CD14-positive monocyte (primary cell): Measurements from ENCODE around the gene E2F4. TPM values are rescaled to one million over a fixed set of nuclear protein-coding genes. Genes with fewer than 3 reads are reported as not detected.

Experiments
- DNase-seq, 3 donors: peaks; one replicate each; pipeline ENCODE4 v3.0.0-alpha.2; 2011 to 2022
- H2AFZ ChIP-seq: 2 replicates; pipeline ENCODE4 v1.6.0; 2012; ENCODE audit warnings: mild to moderate bottlenecking, low read depth, low read length, inconsistent platforms; ENCODE audit not compliant: insufficient read depth, poor library complexity, severe bottlenecking
- H3K27ac ChIP-seq, 2 donors: 1 replicate in 1 of 2; 2 replicates in 1 of 2; pipeline ENCODE4 v1.5.1; 2012 to 2013; ENCODE audit warnings: low read length in 2 of 2, control low read depth in 1 of 2, inconsistent platforms in 1 of 2, low read depth in 1 of 2, mild to moderate bottlenecking in 1 of 2
- H3K27me3 ChIP-seq, 2 donors: one replicate each; pipeline versions ENCODE4 v1.6.0 to v1.6.1; 2011 to 2013; ENCODE audit warnings: low read length in 2 of 2; ENCODE audit not compliant: control insufficient read depth in 2 of 2, insufficient read depth in 2 of 2
- H3K36me3 ChIP-seq, 2 donors: replicated peaks in 1 of 2; 1 replicate in 1 of 2; 2 replicates in 1 of 2; pipeline versions ENCODE4 v1.5.1 to v1.6.1; 2012 to 2013; ENCODE audit warnings: low read length in 2 of 2, control low read depth in 1 of 2, inconsistent platforms in 1 of 2, mild to moderate bottlenecking in 1 of 2; ENCODE audit not compliant: insufficient read depth in 2 of 2, control insufficient read depth in 1 of 2
- H3K4me1 ChIP-seq, 2 donors: 1 replicate in 1 of 2; 2 replicates in 1 of 2; pipeline versions ENCODE4 v1.5.1 to v1.6.1; 2012 to 2013; ENCODE audit warnings: low read length in 2 of 2, control low read depth in 1 of 2, inconsistent platforms in 1 of 2, mild to moderate bottlenecking in 1 of 2, moderate library complexity in 1 of 2; ENCODE audit not compliant: insufficient read depth in 2 of 2, control insufficient read depth in 1 of 2
- H3K4me2 ChIP-seq: replicated peaks from 2 replicates; pipeline ENCODE3; 2012; ENCODE audit warnings: low read length, moderate library complexity, mild to moderate bottlenecking; ENCODE audit not compliant: poor library complexity, severe bottlenecking; ENCODE audit errors: extremely low read depth
- H3K4me3 ChIP-seq, 3 experiments: fragments of 200-600 bp in 1 of 3; sonication (generic) in 1 of 3; replicated peaks in 1 of 3; 1 replicate in 2 of 3; 2 replicates in 1 of 3; pipeline ENCODE4 v1.5.1; 2011 to 2013; ENCODE audit warnings: low read length in 3 of 3, mild to moderate bottlenecking in 3 of 3, control low read depth in 2 of 3, low read depth in 2 of 3, inconsistent platforms in 1 of 3, moderate library complexity in 1 of 3
- H3K79me2 ChIP-seq: 2 replicates; pipeline ENCODE4 v1.6.0; 2012; ENCODE audit warnings: mild to moderate bottlenecking, control low read depth, inconsistent platforms, low read length, moderate library complexity; ENCODE audit not compliant: insufficient read depth
- H3K9ac ChIP-seq: 2 replicates; pipeline ENCODE4 v1.6.0; 2017; ENCODE audit warnings: low read length, mild to moderate bottlenecking; ENCODE audit not compliant: insufficient read depth, poor library complexity, severe bottlenecking
- H3K9me3 ChIP-seq, 2 donors: replicated peaks in 1 of 2; 1 replicate in 1 of 2; 2 replicates in 1 of 2; pipeline versions ENCODE4 v1.5.1 to v1.6.1; 2012 to 2013; ENCODE audit warnings: low read length in 2 of 2, control low read depth in 1 of 2; ENCODE audit not compliant: control insufficient read depth in 1 of 2, insufficient read depth in 1 of 2
- H4K20me1 ChIP-seq: 2 replicates; pipeline ENCODE4 v1.6.0; 2012; ENCODE audit warnings: mild to moderate bottlenecking, low read length, control low read depth, moderate library complexity; ENCODE audit not compliant: insufficient read depth
- H3K27ac Mint-ChIP-seq, 7 donors: one replicate each; pipeline ENCODE4 v1.8.0; 2020; ENCODE audit warnings: mild to moderate bottlenecking in 7 of 7, mixed read lengths in 7 of 7, moderate library complexity in 6 of 7, inconsistent platforms in 2 of 7
- H3K27me3 Mint-ChIP-seq, 3 donors: one replicate each; pipeline ENCODE4 v1.8.0; 2021 to 2022; ENCODE audit warnings: low read depth in 3 of 3, mild to moderate bottlenecking in 3 of 3, mixed read lengths in 3 of 3, moderate library complexity in 3 of 3, inconsistent platforms in 1 of 3
- H3K36me3 Mint-ChIP-seq, 2 donors: one replicate each; pipeline ENCODE4 v1.8.0; 2020; ENCODE audit warnings: mixed read lengths in 2 of 2, inconsistent platforms in 1 of 2, mild to moderate bottlenecking in 1 of 2
- H3K4me1 Mint-ChIP-seq: one replicate; pipeline ENCODE4 v1.8.0; 2020; ENCODE audit warnings: mild to moderate bottlenecking, mixed read lengths
- H3K4me3 Mint-ChIP-seq, 2 donors: one replicate each; pipeline ENCODE4 v1.8.0; 2020; ENCODE audit warnings: mild to moderate bottlenecking in 2 of 2, mixed read lengths in 2 of 2, moderate library complexity in 1 of 2
- H3K9me3 Mint-ChIP-seq, 7 donors: one replicate each; pipeline ENCODE4 v1.8.0; 2020 to 2022; ENCODE audit warnings: mixed read lengths in 7 of 7, mild to moderate bottlenecking in 6 of 7, moderate library complexity in 6 of 7, inconsistent platforms in 2 of 7
- WGBS: methylation state at CpG from one replicate; pipeline ENCODE4 v1.1.5; 2013; ENCODE audit warnings: missing lambda C conversion rate; ENCODE audit not compliant: insufficient coverage; 5-methylcytosine and 5-hydroxymethylcytosine counted together
- intact Hi-C, 2 donors: fragments of 100-400 bp; cut with micrococcal nuclease; formaldehyde crosslinking; loops; one replicate each; pipeline versions ENCODE4 v1.15.0 to v1.15.1; 2023
- polyA plus RNA-seq, 3 donors: library from polyadenylated mRNA; depleted of rRNA in 1 of 3; unstranded in 2 of 3; stranded (reverse) in 1 of 3; fragments of 300-500 nt in 2 of 3; fragments of >200 nt in 1 of 3; fragmentation: Illumina TruSeq in 2 of 3; gene quantifications; 1 replicate in 2 of 3; 2 replicates in 1 of 3; pipeline ENCODE4 v1.2.3, GENCODE V29; 2012 to 2021
- TF ChIP-seq, protein P1 (sequence below): fragments of 200-600 bp; IDR thresholded peaks from one replicate; pipeline ENCODE4 v1.8.0; 2022; ENCODE audit warnings: antibody characterized with exemption, mild to moderate bottlenecking

Gene E2F4
- polyA plus RNA-seq, 3 donors, result 53.1 to 191 (median 61.5) TPM

GRCh38 chr16:67156143-67156844, 35.7 kb upstream of the E2F4 start:
- Mint-ChIP-seq H3K4me1 (peaks cover 49% of the 10 kb centered on the region), H3K9me3 (peaks cover 0 to 8% (median 3%) of the 10 kb centered on the region in 7 donors)
- DNase-seq, result no peak

GRCh38 chr16:67157106-67157748, 34.7 kb upstream of the E2F4 start:
- peaks cover 45 to 55% of the 10 kb centered on the region in 2 donors for H3K4me1 ChIP-seq
- peak overlapping the region in 1 of 7 donors; percentile 26 for H3K27ac Mint-ChIP-seq
- H3K4me3 ChIP-seq, result no peak overlapping the region
- H4K20me1 ChIP-seq, result peaks cover 80% of the 10 kb centered on the region
- intact Hi-C loops, result loop anchor here (5.0 kb wide), 2 partner anchors 140 to 200 kb away; no protein-coding TSS in a partner anchor
- H3K27me3 Mint-ChIP-seq, result peaks cover 50 to 63% (median 52%) of the 10 kb centered on the region in 3 donors
- no peaks in the 10 kb centered on the region for H3K79me2 ChIP-seq
- peaks cover 55% of the 10 kb centered on the region for H3K4me1 Mint-ChIP-seq
- peaks cover 0 to 9% (median 4%) of the 10 kb centered on the region in 7 donors for H3K9me3 Mint-ChIP-seq
- peaks cover 0 to 9% of the 10 kb centered on the region in 2 donors for H3K9me3 ChIP-seq
- H3K27ac ChIP-seq, result no peak overlapping the region
- no peak overlapping the region for H3K9ac ChIP-seq
- TF ChIP-seq, protein P1, sequence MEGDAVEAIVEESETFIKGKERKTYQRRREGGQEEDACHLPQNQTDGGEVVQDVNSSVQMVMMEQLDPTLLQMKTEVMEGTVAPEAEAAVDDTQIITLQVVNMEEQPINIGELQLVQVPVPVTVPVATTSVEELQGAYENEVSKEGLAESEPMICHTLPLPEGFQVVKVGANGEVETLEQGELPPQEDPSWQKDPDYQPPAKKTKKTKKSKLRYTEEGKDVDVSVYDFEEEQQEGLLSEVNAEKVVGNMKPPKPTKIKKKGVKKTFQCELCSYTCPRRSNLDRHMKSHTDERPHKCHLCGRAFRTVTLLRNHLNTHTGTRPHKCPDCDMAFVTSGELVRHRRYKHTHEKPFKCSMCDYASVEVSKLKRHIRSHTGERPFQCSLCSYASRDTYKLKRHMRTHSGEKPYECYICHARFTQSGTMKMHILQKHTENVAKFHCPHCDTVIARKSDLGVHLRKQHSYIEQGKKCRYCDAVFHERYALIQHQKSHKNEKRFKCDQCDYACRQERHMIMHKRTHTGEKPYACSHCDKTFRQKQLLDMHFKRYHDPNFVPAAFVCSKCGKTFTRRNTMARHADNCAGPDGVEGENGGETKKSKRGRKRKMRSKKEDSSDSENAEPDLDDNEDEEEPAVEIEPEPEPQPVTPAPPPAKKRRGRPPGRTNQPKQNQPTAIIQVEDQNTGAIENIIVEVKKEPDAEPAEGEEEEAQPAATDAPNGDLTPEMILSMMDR, result no peak
- no peak for DNase-seq
- H3K36me3 Mint-ChIP-seq, result peaks cover 7% of the 10 kb centered on the region in 2 donors
- H3K4me3 Mint-ChIP-seq, result peak overlapping the region in 1 of 2 donors; percentile 47
- H2AFZ ChIP-seq, result no peak overlapping the region
- no peaks in the 10 kb centered on the region for H3K36me3 ChIP-seq
- WGBS, result 88% methylated on average over 5 of the region's 7 CpGs
- H3K27me3 ChIP-seq, result peaks cover 5 to 43% of the 10 kb centered on the region in 2 donors
- no peak overlapping the region for H3K4me2 ChIP-seq

More at GRCh38 chr16:67156143-67156844, 35.7 kb upstream of the E2F4 start:
- Histone ChIP-seq H3K27me3 (peaks cover 5 to 43% of the 10 kb centered on the region in 2 donors), H3K36me3 (no peaks in the 10 kb centered on the region), H3K79me2 (no peaks in the 10 kb centered on the region), H3K4me3 (no peak overlapping the region), H3K9ac (no peak overlapping the region), H3K4me1 (peaks cover 36 to 46% of the 10 kb centered on the region in 2 donors), H2AFZ (no peak overlapping the region), H3K27ac (no peak overlapping the region), H3K9me3 (peaks cover 0 to 3% of the 10 kb centered on the region in 2 donors), H4K20me1 (peaks cover 76% of the 10 kb centered on the region), H3K4me2 (no peak overlapping the region)
- H3K36me3 Mint-ChIP-seq, result peaks cover 6% of the 10 kb centered on the region in 2 donors
- no peak overlapping the region for H3K27ac Mint-ChIP-seq
- peaks cover 51 to 63% (median 52%) of the 10 kb centered on the region in 3 donors for H3K27me3 Mint-ChIP-seq
- H3K4me3 Mint-ChIP-seq, result peak overlapping the region in 1 of 2 donors; percentile 42
- TF ChIP-seq, protein P1, result no peak
- intact Hi-C loops, result loop anchor here (5.0 kb wide), 2 partner anchors 139 to 199 kb away; no protein-coding TSS in a partner anchor
- 82% methylated on average over 13 of the region's 15 CpGs for WGBS
